Measurements from ENCODE around the gene LBHD2.

LBHD2 gene

DNA sequence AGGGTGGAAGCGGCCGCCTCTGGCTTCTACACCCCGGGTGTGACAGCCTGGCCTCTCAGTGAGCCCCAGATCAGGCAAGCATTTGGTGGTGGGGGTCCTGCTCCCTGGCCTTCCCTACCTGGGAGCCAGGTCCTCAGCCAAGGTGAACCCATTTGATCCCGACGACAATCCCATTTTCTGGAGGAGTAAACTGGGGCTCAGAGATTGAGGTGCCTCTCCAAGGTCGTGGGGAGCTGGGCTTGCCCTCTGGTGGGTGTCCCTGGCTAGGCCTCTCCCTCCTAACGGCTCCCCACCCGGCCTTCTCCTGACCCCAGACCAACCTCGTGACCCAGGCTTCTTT is 7.8 kb downstream of the LBHD2 start:
- no peak for FAIRE-seq

- FAIRE-seq, result no peak
Measured at GRCh38 chr14:103093856-103094405, 9.9 kb downstream of the LBHD2 start.

GRCh38 chr14:103094406-103095209 is 10.6 kb downstream of the LBHD2 start, which contains the start of gene EXOC3L4:
Gene EXOC3L4, plus strand, starts transcription at chr14:103094725. Its CDS starts 5,495 bp downstream, at chr14:103100220.
- no peak for FAIRE-seq

GRCh38 chr14:103095210-103095778 is 11.3 kb downstream of the LBHD2 start:
- FAIRE-seq, result no peak

DNA sequence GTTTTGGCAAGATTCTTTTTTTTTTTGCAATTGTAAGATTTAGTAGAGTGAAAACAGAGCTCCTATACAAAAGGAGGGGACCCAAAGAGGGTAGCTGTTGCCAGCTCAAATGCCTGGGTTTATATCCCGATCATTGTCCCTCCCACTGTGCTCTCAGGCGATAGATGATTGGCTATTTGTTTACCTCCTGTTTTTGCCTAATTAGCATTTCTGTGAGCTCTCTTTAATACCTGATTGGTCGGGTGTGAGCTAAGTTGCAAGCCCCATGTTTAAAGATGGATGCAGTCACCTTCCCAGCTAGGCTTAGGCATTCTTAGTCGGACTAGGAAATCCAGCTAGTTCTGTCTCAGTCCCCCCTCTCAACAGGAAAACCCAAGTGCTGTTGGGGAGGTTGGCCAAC is 12.4 kb downstream of the LBHD2 start:
- FAIRE-seq, result no peak

- no peak for FAIRE-seq
Measured at GRCh38 chr14:103097244-103097993, 13.4 kb downstream of the LBHD2 start.

GRCh38 chr14:103097994-103098957 is 14.3 kb downstream of the LBHD2 start:
- no peak for FAIRE-seq

DNA sequence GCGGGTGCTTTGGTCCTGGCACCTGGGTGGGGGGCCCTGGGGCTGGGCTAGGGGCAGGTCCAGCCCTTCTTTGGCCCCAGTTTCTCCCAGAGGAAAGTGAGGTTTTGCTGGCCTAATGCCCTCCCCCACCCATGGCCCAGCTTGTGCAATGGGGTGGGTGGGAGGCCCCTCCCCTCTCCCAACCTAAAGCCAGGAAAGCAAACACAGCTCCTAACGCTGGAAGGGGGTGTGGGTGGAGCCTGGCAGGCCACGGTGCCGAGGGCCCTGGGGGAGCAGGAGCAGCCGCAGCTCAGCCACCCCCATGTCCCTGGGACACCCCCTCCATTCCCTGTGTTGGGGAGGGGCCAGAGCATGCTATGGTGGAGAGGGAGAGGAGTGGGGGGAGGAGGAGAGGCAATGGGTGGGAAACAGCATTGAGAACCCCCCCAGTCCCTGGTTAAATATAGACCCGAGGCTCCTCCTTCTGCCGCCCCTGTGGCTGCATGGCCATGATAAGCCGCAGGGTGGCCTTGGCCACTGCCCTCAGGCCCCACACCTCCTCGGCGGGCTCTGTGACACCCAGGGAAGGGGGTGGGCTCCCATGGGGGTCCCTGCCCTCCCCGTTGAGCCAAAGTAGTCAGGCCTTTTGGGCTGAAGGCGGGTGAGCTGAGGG is 15.2 kb downstream of the LBHD2 start:
- FAIRE-seq, result no peak

DNA sequence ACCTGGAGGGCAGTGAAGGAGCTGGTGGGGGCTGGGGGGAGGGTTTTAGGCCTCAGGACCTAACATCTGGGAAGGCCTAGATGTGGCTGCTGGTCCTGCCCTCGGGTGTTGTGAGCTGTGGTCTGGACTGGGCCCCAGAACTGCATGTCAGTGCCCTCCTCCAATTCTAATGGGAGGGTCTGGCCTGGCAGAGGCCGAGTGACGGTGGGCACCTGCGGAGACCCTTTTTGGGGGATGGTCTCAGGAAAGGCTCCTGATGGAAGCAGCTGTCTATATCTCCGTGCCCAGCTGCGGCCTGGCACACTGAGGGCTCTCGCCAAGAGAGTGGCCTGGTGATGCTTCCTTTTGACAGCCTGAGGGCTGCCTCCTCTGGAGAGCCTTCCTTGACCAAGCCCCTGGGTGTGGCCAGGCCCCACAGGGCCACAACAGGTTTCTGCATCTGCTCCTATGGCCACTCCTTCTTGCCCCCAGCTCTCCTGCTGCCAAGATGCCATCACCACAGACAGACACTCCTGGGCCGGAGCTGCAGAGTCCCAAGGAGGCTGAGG is 15.8 kb downstream of the LBHD2 start:
- FAIRE-seq, result no peak

- no peak for FAIRE-seq
Measured at GRCh38 chr14:103100281-103101121, 16.5 kb downstream of the LBHD2 start.

DNA sequence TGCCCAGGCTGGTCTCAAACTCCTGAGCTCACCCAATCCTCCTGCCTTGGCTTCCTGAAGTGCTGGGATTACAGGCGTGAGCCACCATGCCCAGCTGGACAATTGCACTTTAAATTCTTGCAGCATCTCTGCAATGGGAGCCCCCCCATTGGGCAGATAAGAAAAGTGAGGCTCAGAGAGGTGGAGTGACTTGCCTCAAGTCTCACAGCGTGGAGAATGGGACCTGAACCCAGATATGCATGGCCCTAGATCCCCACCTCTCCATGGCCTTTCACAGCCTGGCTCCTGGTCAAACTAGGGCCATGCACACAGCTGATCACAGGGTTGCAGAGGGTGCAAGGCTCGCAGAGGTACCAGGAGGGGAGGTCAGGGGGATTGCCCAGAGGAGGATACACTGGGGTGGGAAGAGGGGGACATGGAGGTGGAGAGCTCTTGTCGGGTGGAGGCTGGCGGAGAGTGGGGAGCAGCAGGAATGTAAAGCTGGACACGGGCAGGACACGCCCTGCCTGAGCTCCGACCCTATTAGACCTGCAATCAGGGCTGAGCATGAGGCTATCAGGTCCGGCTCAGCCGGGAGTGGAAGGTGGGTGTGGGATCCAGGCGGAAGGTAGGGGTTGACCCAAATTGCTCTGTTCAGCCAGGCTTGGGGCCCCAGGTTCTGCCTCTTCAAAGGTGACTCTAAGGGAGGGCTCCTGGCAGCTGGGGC is 17.4 kb downstream of the LBHD2 start:
- no peak for FAIRE-seq

DNA sequence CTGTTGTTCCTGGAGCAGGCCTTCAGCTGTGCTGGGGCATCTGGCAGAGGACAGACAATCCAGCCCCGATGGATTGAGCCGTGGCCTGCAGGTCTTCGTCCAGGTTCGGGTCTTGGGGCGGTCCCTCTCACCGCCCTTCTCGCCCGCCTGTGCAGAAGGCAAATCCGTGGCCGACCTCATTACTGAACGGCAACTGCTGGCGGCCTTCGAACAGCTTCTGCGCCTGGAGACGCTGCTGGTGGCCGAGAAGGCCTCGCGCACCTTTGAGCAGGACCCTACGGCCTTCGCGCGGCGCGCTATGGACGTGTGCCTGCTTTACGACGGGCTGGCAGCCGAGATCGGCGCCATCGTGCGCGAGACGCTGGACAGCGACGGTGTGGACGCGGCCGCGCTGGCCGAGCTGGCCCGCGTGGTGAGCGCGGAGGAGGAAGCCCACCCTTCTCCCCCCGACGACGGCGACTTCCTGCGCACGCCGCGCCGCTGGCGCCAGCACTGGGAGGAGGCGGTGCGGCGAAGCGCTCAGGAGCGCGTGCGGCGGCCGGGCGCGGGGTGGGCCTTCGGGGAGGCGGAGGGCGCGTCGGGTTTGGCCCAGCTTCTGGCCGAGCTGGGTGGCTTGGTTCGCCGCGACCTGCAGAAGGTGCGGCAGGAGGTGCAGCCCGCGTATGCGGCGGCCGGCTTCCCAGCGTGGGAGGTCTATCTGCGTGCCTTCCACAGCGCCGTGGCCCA is 18.1 kb downstream of the LBHD2 start:
- FAIRE-seq, result no peak

DNA sequence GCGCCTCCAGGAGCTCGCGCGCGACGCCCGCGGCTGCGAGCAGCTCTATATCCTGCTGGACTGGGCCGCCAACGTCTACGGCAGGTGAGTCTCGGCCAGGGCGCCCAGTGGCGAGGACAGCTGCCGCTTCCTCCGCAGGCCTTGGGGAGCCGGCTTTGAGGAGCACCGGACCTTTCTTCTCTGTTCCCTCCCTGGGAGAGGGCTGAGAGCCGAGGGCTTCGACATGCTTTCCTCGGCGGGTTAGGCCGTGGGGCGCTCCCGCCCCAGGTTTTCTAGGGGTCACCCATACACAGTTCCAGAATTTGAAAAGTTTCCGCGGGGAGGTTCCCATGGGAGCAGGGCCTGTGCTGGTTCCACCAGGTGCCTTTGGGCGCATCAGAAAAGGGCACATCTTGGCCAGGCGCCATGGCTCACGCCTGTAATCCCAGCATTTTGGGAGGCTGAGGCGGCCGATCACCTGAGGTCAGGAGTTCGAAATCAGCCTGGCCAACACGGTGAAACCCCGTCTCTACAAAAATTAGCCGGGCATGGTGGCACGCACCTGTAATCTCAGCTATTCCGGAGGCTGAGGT is 18.8 kb downstream of the LBHD2 start:
- FAIRE-seq, result no peak

GRCh38 chr14:103103461-103104388 is 19.7 kb downstream of the LBHD2 start:
- no peak for FAIRE-seq

DNA sequence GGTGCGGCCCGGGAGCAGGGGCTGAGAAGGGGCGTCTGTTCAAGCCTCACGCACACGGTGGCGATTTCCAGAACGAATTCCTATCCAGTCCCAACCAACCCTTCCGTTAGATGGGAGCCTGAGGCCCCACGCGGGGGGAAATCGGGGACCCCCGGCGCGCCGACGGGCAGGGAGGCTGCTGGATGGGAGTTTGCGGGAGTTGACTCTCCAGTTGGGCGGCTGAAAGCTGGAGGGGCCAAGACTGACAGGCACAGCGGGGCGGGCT is 20.3 kb downstream of the LBHD2 start:
- FAIRE-seq, result no peak

DNA sequence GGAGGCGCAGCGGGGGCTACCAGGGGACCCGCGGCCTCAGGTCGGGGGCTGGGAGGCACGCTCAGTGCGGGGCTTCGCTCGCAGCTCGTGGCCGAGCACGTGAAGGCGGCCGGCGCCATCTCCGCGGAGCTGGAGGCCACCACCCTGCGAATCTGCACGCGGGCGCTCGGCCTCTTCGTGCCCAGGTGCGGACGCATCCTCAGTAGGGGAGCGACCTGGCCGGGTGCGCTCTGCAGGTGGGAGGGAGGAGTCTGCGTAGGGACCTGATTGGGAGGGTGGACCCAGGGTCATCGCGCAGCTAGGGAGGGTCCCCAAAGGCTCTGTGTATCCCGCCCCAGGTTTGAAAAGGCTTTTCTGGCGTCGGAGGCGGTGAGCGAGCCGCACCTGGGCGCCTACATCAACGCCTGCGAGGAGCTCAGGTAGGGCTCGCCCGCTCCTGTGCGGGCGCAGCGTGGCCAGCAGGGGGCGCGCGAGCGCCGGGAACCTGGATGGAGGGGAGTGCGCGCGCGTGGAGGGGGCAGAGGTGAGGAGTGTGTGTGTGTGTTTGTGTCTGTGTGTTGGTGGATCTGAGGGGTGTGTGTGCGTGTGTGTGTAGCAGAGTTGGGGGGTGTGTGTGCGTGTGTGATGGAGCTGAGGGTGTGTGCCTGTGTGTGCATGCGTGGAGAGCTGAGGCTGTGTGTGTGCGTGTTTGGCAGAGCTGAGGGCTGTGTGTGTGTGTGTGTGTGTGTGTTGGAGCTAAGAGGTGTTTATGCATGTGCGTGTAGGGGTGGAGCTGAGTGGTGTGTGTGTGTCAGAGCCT is 20.8 kb downstream of the LBHD2 start:
- FAIRE-seq, result no peak

GRCh38 chr14:103105580-103106150 is 21.7 kb downstream of the LBHD2 start:
- FAIRE-seq, result no peak

All from G401.6 (cell line).